Measurements from ENCODE around the gene LGI1. TPM values are rescaled to one million over a fixed set of nuclear protein-coding genes. Genes with fewer than 3 reads are reported as not detected.

Gene LGI1
- total RNA-seq, 1 experiment from 2014 or later, result 1.2 TPM

DNA sequence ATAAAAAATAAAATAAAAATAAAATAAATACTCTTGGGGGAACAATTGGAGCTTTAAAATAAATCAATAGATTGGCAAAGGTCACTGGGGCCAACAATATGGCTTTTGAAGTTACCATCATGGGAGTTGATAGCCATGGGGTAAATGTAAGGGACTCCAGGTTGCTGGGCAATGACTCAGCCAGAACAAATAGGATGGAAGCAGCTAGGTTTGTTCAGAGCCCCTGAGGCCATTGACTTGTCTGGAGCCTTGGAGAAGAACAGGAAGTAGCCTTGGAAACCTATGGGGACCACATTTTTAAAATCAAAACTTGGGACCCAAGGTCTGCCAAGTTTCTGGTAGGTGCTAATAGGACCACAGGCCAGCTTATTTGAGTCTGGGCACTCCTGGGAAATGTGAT, 35.2 kb upstream of the LGI1 start:
- no peak for DNase-seq

More for the DNA sequence above, 35.2 kb upstream of the LGI1 start:
- peaks cover 17 to 18% of the 10 kb centered on the region in 2 experiments for H3K4me1 Mint-ChIP-seq
- H3K56ac ChIP-seq (ENCODE audit: insufficient read length, low read depth, low read length), result no peak overlapping the region
- no peaks in the 10 kb centered on the region for H3K79me1 ChIP-seq (ENCODE audit: insufficient read depth, low read depth, low read length, poor library complexity, severe bottlenecking)
- H2BK5ac ChIP-seq (ENCODE audit: insufficient read length, low read length), result no peak overlapping the region
- no peaks in the 10 kb centered on the region for H3K79me2 ChIP-seq (ENCODE audit: insufficient read depth, low read length)
- no peak overlapping the region for H3K14ac ChIP-seq (ENCODE audit: insufficient read depth, low read length)
- no peak overlapping the region for H3K4me2 ChIP-seq (ENCODE audit: insufficient read depth, insufficient read length, low read length)
- H3K27me3 ChIP-seq (ENCODE audit: insufficient read depth, low read length), result no peaks in the 10 kb centered on the region
- no peak overlapping the region for H3T11ph ChIP-seq (ENCODE audit: low read length)
- H2BK12ac ChIP-seq (ENCODE audit: insufficient read length, low read depth, low read length), result no peak overlapping the region
- no peak overlapping the region for H4K8ac ChIP-seq (replicated peaks; ENCODE audit: insufficient read length, low read depth, low read length)
- no peak overlapping the region for H3K23ac ChIP-seq (ENCODE audit: insufficient read length, low read depth, low read length)
- H3K27me3 Mint-ChIP-seq (ENCODE audit: low read depth), result peaks cover 16% of the 10 kb centered on the region
- no peak overlapping the region for H3K18ac ChIP-seq (ENCODE audit: insufficient read length, low read depth, low read length)
- no peak overlapping the region for H2BK120ac ChIP-seq (ENCODE audit: low read depth, low read length, poor library complexity, severe bottlenecking)
- H3K23me2 ChIP-seq (ENCODE audit: insufficient read length, low read depth, low read length, poor library complexity, severe bottlenecking), result no peaks in the 10 kb centered on the region
- no peak overlapping the region for H4K91ac ChIP-seq (ENCODE audit: insufficient read length, low read depth, low read length)
- no peaks in the 10 kb centered on the region for H3K9me3 Mint-ChIP-seq
- TF ChIP-seq, protein P1, sequence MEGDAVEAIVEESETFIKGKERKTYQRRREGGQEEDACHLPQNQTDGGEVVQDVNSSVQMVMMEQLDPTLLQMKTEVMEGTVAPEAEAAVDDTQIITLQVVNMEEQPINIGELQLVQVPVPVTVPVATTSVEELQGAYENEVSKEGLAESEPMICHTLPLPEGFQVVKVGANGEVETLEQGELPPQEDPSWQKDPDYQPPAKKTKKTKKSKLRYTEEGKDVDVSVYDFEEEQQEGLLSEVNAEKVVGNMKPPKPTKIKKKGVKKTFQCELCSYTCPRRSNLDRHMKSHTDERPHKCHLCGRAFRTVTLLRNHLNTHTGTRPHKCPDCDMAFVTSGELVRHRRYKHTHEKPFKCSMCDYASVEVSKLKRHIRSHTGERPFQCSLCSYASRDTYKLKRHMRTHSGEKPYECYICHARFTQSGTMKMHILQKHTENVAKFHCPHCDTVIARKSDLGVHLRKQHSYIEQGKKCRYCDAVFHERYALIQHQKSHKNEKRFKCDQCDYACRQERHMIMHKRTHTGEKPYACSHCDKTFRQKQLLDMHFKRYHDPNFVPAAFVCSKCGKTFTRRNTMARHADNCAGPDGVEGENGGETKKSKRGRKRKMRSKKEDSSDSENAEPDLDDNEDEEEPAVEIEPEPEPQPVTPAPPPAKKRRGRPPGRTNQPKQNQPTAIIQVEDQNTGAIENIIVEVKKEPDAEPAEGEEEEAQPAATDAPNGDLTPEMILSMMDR (conservative IDR thresholded peaks at IDR 0.05), result no peak
- no peak overlapping the region for H3K4ac ChIP-seq (ENCODE audit: low read depth, low read length)
- no peak overlapping the region for H3K4me3 Mint-ChIP-seq
- H3K9me3 ChIP-seq (ENCODE audit: control insufficient read depth, low read depth, low read length), result no peaks in the 10 kb centered on the region
- H3K4me1 ChIP-seq (ENCODE audit: insufficient read depth, low read length), result peaks cover 3% of the 10 kb centered on the region; the same call in 1 of the 2 replicates
- H3K9ac ChIP-seq (ENCODE audit: extremely low read depth, insufficient read length, low read length), result no peak overlapping the region
- no peak overlapping the region for H2AFZ ChIP-seq (ENCODE audit: low read length)
- no peak overlapping the region for H3K27ac Mint-ChIP-seq
- no peak overlapping the region for H3K27ac ChIP-seq (ENCODE audit: insufficient read length, low read depth, low read length)
- H4K20me1 ChIP-seq (ENCODE audit: control insufficient read depth, insufficient read depth, insufficient read length), result no peaks in the 10 kb centered on the region
- H4K5ac ChIP-seq (ENCODE audit: insufficient read length, low read depth, low read length), result no peak overlapping the region
- no peak overlapping the region for H2AK5ac ChIP-seq (ENCODE audit: insufficient read length, low read length)
- no peak overlapping the region for H2BK15ac ChIP-seq (ENCODE audit: low read depth, low read length)
- no peak overlapping the region for H2BK20ac ChIP-seq (ENCODE audit: low read depth, low read length, poor library complexity, severe bottlenecking)
- H3K36me3 Mint-ChIP-seq (ENCODE audit: insufficient read depth in 1 of 3, low read depth in 3 of 3), result no peaks in the 10 kb centered on the region
